Lower leg skin (tissue), 4 donors: ENCODE measurements around the gene ACTG2. TPM values are rescaled to one million over a fixed set of nuclear protein-coding genes. Genes with fewer than 3 reads are reported as not detected.

Experiments used
- DNase-seq, 2 donors: peaks; one replicate each; pipeline ENCODE4 v3.0.0-alpha.2; 2019; ENCODE audit warnings: low spot score in 2 of 2
- H3K4me3 ChIP-seq: fragments of 200-600 bp; sonication (generic); 2 replicates; pipeline ENCODE4 v1.5.1; 2017; ENCODE audit warnings: mild to moderate bottlenecking, low read depth; ENCODE audit not compliant: poor library complexity, severe bottlenecking
- POLR2A ChIP-seq, 2 donors: fragments of 450-650 bp; IDR thresholded peaks; one replicate each; pipeline ENCODE4 v1.6.1; 2016 to 2017; ENCODE audit warnings: antibody characterized with exemption in 2 of 2, mild to moderate bottlenecking in 1 of 2, moderate library complexity in 1 of 2
- WGBS, 2 donors: methylation state at CpG; one replicate each; pipeline ENCODE4 v1.1.5; 2018; 5-methylcytosine and 5-hydroxymethylcytosine counted together
- intact Hi-C: fragments of 100-400 bp; cut with DNase I; formaldehyde crosslinking; loops from one replicate; pipeline ENCODE4 v1.15.0; 2023; ENCODE audit warnings: low total_unique reads
- total RNA-seq, 4 donors: library from RNA; depleted of rRNA; stranded (reverse); fragments of >200 nt; gene quantifications; one replicate each; pipeline ENCODE4 v1.1.0, GENCODE V29; 2016
- TF ChIP-seq, protein P1 (sequence below), 3 donors: fragments of 450-650 bp; IDR thresholded peaks; one replicate each; pipeline ENCODE4 v1.5.1; 2016; ENCODE audit warnings: antibody characterized with exemption in 3 of 3, mild to moderate bottlenecking in 3 of 3, moderate library complexity in 2 of 3

Gene ACTG2
- total RNA-seq, 4 donors from 2014 or later, result 4.9 to 75.4 (median 9.4) TPM

DNA sequence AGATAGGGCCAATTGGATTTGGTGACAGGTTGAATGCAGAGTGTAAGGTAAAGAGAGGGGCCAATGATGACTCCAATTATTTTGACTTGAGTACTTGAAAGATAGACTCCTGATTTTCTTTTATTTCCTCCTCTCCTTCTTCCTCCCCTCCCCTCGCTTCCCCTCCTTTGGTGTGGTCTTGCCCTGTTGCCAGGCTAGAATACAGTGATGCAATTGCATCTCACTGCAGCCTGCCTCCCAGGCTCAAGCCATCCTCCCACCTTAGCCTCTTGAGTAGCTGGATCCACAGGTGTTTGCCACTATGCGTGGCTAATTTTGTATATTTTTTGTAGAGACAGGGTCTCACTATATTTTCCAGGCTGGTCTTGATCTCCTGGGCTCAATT is 36.1 kb downstream of the ACTG2 start:
- TF ChIP-seq POLR2A (IDR thresholded peaks at IDR 0.05), result no peak
- TF ChIP-seq, protein P1, sequence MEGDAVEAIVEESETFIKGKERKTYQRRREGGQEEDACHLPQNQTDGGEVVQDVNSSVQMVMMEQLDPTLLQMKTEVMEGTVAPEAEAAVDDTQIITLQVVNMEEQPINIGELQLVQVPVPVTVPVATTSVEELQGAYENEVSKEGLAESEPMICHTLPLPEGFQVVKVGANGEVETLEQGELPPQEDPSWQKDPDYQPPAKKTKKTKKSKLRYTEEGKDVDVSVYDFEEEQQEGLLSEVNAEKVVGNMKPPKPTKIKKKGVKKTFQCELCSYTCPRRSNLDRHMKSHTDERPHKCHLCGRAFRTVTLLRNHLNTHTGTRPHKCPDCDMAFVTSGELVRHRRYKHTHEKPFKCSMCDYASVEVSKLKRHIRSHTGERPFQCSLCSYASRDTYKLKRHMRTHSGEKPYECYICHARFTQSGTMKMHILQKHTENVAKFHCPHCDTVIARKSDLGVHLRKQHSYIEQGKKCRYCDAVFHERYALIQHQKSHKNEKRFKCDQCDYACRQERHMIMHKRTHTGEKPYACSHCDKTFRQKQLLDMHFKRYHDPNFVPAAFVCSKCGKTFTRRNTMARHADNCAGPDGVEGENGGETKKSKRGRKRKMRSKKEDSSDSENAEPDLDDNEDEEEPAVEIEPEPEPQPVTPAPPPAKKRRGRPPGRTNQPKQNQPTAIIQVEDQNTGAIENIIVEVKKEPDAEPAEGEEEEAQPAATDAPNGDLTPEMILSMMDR (IDR thresholded peaks at IDR 0.05), result no peak
- 85 to 88% methylated on average over 2 of the region's 2 CpGs for WGBS, 2 donors
- DNase-seq, result no peak
- H3K4me3 ChIP-seq, result no peak overlapping the region
- intact Hi-C loops, result no loop called here

DNA sequence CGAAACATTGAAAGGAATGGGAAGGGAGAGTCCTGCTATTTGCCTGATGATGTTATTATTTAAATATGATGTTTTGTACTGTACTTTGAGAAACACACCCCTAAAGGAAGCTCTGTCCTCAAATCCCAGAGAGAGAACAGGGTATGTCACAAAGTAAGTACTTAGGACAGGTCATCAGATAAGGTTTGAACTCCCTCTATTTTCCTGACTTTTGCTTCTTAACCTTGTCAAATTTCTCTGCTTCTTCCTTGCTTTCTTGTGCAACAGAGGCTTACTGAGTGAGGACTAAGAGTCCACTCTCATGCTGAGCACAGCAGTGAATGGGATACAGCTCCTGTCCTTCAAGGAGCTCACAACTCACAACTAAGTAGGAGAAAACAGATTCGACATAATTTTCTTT is 37.6 kb downstream of the ACTG2 start:
- TF ChIP-seq, protein P1 (IDR thresholded peaks at IDR 0.05), result no peak
- WGBS, 2 donors, result 74 to 84% methylated on average over 2 of the region's 2 CpGs
- H3K4me3 ChIP-seq, result no peak overlapping the region
- no peak for DNase-seq
- intact Hi-C loops, result loop anchor here (10.0 kb wide), 1 partner anchor 54 kb away; the partner anchor contains the start of gene TET3

- TF ChIP-seq, protein P1 (IDR thresholded peaks at IDR 0.05), result no peak
- no peak for TF ChIP-seq POLR2A (IDR thresholded peaks at IDR 0.05)
- WGBS, 2 donors, result 89 to 90% methylated on average over 7 of the region's 7 CpGs
- intact Hi-C loops, result loop anchor here (10.0 kb wide), 1 partner anchor 53 kb away; the partner anchor contains the start of gene TET3
These were observed 39.0 kb downstream of the ACTG2 start for GRCh38 chr2:73931531-73932500.

GRCh38 chr2:73933194-73933593 is 40.4 kb downstream of the ACTG2 start:
- WGBS, 2 donors, result 63 to 72% methylated on average over 3 of the region's 3 CpGs
- TF ChIP-seq, protein P1 (IDR thresholded peaks at IDR 0.05), result no peak
- TF ChIP-seq POLR2A (IDR thresholded peaks at IDR 0.05), result no peak
- intact Hi-C loops, result loop anchor here (10.0 kb wide), 1 partner anchor 52 kb away; the partner anchor contains the start of gene TET3
- no peak for DNase-seq
- H3K4me3 ChIP-seq, result no peak overlapping the region

More at GRCh38 chr2:73931531-73932500, 39.0 kb downstream of the ACTG2 start:
- no peak for DNase-seq
- H3K4me3 ChIP-seq, result no peak overlapping the region

GRCh38 chr2:73935641-73936040 is 42.8 kb downstream of the ACTG2 start:
- no peak for DNase-seq
- intact Hi-C loops, result loop anchor here (10.0 kb wide), 1 partner anchor 49 kb away; the partner anchor contains the start of gene TET3
- TF ChIP-seq, protein P1 (IDR thresholded peaks at IDR 0.05), result no peak
- TF ChIP-seq POLR2A (IDR thresholded peaks at IDR 0.05), result no peak
- H3K4me3 ChIP-seq, result no peak overlapping the region
